ENCODE results near the gene MSANTD1. TPM values are rescaled to one million over a fixed set of nuclear protein-coding genes. Genes with fewer than 3 reads are reported as not detected.

Gene MSANTD1
- total and polyA plus RNA-seq, 8 donors, result 0.54 to 2.9 (median 1.0) TPM

GRCh38 chr4:3225071-3225850 is 23.7 kb upstream of the MSANTD1 start:
- H3K27me3 ChIP-seq, result no peaks in the 10 kb centered on the region
- FAIRE-seq, result no peak
- H3K4me1 ChIP-seq, result no peaks in the 10 kb centered on the region
- intact Hi-C loops (cut with DNase I), result no loop called here
- DNase-seq, result peak in 1 of 6 donors; percentile 43
- peaks cover 6 to 78% (median 33%) of the 10 kb centered on the region in 3 donors for H3K36me3 ChIP-seq
- 92 to 94% methylated on average over 22 of the region's 22 CpGs for WGBS, 2 donors
- no peak for ATAC-seq
- no peak for TF ChIP-seq CTCF (IDR thresholded peaks at IDR 0.05)
- no peak overlapping the region for H3K4me3 ChIP-seq
- no peaks in the 10 kb centered on the region for H3K9me3 ChIP-seq
- no peak overlapping the region for H3K27ac ChIP-seq

GRCh38 chr4:3225936-3226335 is 23.0 kb upstream of the MSANTD1 start:
- FAIRE-seq (no peak), DNase-seq (peak in 1 of 6 donors; percentile 16), ATAC-seq (peak in 3 of 4 donors; percentile 7 to 43 (median 40))
- no peaks in the 10 kb centered on the region for H3K9me3 ChIP-seq
- H3K4me1 ChIP-seq, result no peaks in the 10 kb centered on the region
- intact Hi-C loops (cut with DNase I), result no loop called here
- H3K27ac ChIP-seq, result peak overlapping the region in 2 of 4 donors; percentile 8 to 57
- 87 to 91% methylated on average over 9 of the region's 9 CpGs for WGBS, 2 donors
- peaks cover 6 to 78% (median 32%) of the 10 kb centered on the region in 3 donors for H3K36me3 ChIP-seq
- TF ChIP-seq CTCF (IDR thresholded peaks at IDR 0.05), result no peak
- no peaks in the 10 kb centered on the region for H3K27me3 ChIP-seq
- H3K4me3 ChIP-seq, result no peak overlapping the region

GRCh38 chr4:3226467-3226866 is 22.5 kb upstream of the MSANTD1 start:
- Histone ChIP-seq H3K36me3 (peaks cover 6 to 78% (median 32%) of the 10 kb centered on the region in 3 donors), H3K9me3 (no peaks in the 10 kb centered on the region), H3K27ac (peak overlapping the region in 2 of 4 donors; percentile 8 to 57), H3K27me3 (no peaks in the 10 kb centered on the region), H3K4me1 (no peaks in the 10 kb centered on the region), H3K4me3 (no peak overlapping the region)
- ATAC-seq (peak; percentile 65 to 77 (median 66)), FAIRE-seq (no peak), DNase-seq (peak in 2 of 6 donors; percentile 51 to 63)
- WGBS, 2 donors, result 43 to 48% methylated on average over 9 of the region's 9 CpGs
- intact Hi-C loops (cut with DNase I), result no loop called here
- no peak for TF ChIP-seq CTCF (IDR thresholded peaks at IDR 0.05)

GRCh38 chr4:3226944-3227343 is 22.0 kb upstream of the MSANTD1 start:
- 76 to 78% methylated on average over 6 of the region's 6 CpGs for WGBS, 2 donors
- H3K4me3 ChIP-seq, result no peak overlapping the region
- DNase-seq, result peak in 1 of 6 donors; percentile 39
- intact Hi-C loops (cut with DNase I), result no loop called here
- no peak for FAIRE-seq
- TF ChIP-seq CTCF (IDR thresholded peaks at IDR 0.05), result no peak
- no peaks in the 10 kb centered on the region for H3K9me3 ChIP-seq
- ATAC-seq, result peak in 1 of 4 donors; percentile 3
- no peaks in the 10 kb centered on the region for H3K4me1 ChIP-seq
- H3K27me3 ChIP-seq, result no peaks in the 10 kb centered on the region
- H3K27ac ChIP-seq, result peak overlapping the region in 2 of 4 donors; percentile 8 to 57
- peaks cover 6 to 77% (median 32%) of the 10 kb centered on the region in 3 donors for H3K36me3 ChIP-seq

Measured in pancreas (tissue), 10 donors.